Neutrophil (primary cell): Measurements from ENCODE around the gene UBE2L6.

Source experiments
- H3K27ac ChIP-seq: fragments of 200-600 bp; sonication (generic); 2 replicates; pipeline ENCODE4 v1.5.1; 2016; ENCODE audit warnings: mild to moderate bottlenecking, moderate library complexity
- H3K27me3 ChIP-seq: fragments of 200-600 bp; sonication (generic); 2 replicates; pipeline ENCODE4 v1.6.0; 2016; ENCODE audit warnings: mild to moderate bottlenecking
- H3K36me3 ChIP-seq: fragments of 200-600 bp; sonication (generic); 2 replicates; pipeline ENCODE4 v1.5.1; 2017
- H3K4me1 ChIP-seq, 2 experiments: fragments of 200-600 bp in 1 of 2; sonication (generic) in 1 of 2; 1 replicate in 1 of 2; 2 replicates in 1 of 2; pipeline versions ENCODE4 v1.5.1 to v1.6.1; 2013 to 2016; ENCODE audit warnings: low read depth in 1 of 2, low read length in 1 of 2, mild to moderate bottlenecking in 1 of 2, moderate library complexity in 1 of 2; ENCODE audit not compliant: control insufficient read depth in 1 of 2, insufficient read depth in 1 of 2
- H3K4me3 ChIP-seq, 2 experiments: fragments of 200-600 bp in 1 of 2; sonication (generic) in 1 of 2; 1 replicate in 1 of 2; 2 replicates in 1 of 2; pipeline ENCODE4 v1.5.1; 2013 to 2016; ENCODE audit warnings: low read depth in 1 of 2, low read length in 1 of 2, mild to moderate bottlenecking in 1 of 2, moderate library complexity in 1 of 2
- H3K9me3 ChIP-seq: fragments of 200-600 bp; sonication (generic); 2 replicates; pipeline ENCODE4 v1.5.1; 2016
- CTCF ChIP-seq: fragments of 200-600 bp; sonication (generic); IDR thresholded peaks from 2 replicates; pipeline ENCODE4 v1.5.1; 2016; ENCODE audit warnings: antibody characterized with exemption

UBE2L6 gene

GRCh38 chr11:57566905-57567514 is 462 bp downstream of the UBE2L6 start:
- H3K27ac ChIP-seq, result peak overlapping the region; percentile 88
- no peaks in the 10 kb centered on the region for H3K9me3 ChIP-seq
- no peaks in the 10 kb centered on the region for H3K27me3 ChIP-seq
- peaks cover 32% of the 10 kb centered on the region in 2 experiments for H3K4me1 ChIP-seq
- H3K4me3 ChIP-seq, result peak overlapping the region; percentile 86 to 96
- no peak for TF ChIP-seq CTCF
- no peaks in the 10 kb centered on the region for H3K36me3 ChIP-seq

GRCh38 chr11:57566005-57566904 is 1.2 kb downstream of the UBE2L6 start:
- no peaks in the 10 kb centered on the region for H3K36me3 ChIP-seq
- no peaks in the 10 kb centered on the region for H3K27me3 ChIP-seq
- TF ChIP-seq CTCF, result no peak
- H3K4me1 ChIP-seq, result peaks cover 25 to 26% of the 10 kb centered on the region in 2 experiments
- peak overlapping the region; percentile 88 for H3K27ac ChIP-seq
- H3K9me3 ChIP-seq, result no peaks in the 10 kb centered on the region
- H3K4me3 ChIP-seq, result peak overlapping the region; percentile 86 to 96

- no peak overlapping the region for H3K4me3 ChIP-seq
- peaks cover 27% of the 10 kb centered on the region for H3K36me3 ChIP-seq
- H3K27ac ChIP-seq, result no peak overlapping the region
- peaks cover 19 to 20% of the 10 kb centered on the region in 2 experiments for H3K4me1 ChIP-seq
- H3K27me3 ChIP-seq, result no peaks in the 10 kb centered on the region
- TF ChIP-seq CTCF, result no peak
- H3K9me3 ChIP-seq, result no peaks in the 10 kb centered on the region
Observed at GRCh38 chr11:57562596-57562995, 4.9 kb downstream of the UBE2L6 start.

GRCh38 chr11:57560146-57560545 is 7.3 kb downstream of the UBE2L6 start:
- TF ChIP-seq CTCF, result no peak
- H3K36me3 ChIP-seq, result peaks cover 50% of the 10 kb centered on the region
- H3K9me3 ChIP-seq, result no peaks in the 10 kb centered on the region
- H3K27me3 ChIP-seq, result no peaks in the 10 kb centered on the region
- no peaks in the 10 kb centered on the region for H3K4me1 ChIP-seq
- H3K4me3 ChIP-seq, result no peak overlapping the region
- no peak overlapping the region for H3K27ac ChIP-seq

- H3K4me1 ChIP-seq, result no peaks in the 10 kb centered on the region
- no peak overlapping the region for H3K27ac ChIP-seq
- TF ChIP-seq CTCF, result no peak
- peaks cover 91% of the 10 kb centered on the region for H3K36me3 ChIP-seq
- H3K9me3 ChIP-seq, result no peaks in the 10 kb centered on the region
- H3K4me3 ChIP-seq, result no peak overlapping the region
- H3K27me3 ChIP-seq, result no peaks in the 10 kb centered on the region
Observed at GRCh38 chr11:57556041-57556440, 11.4 kb downstream of the UBE2L6 start.
